Epithelial cell of prostate (primary cell): ENCODE measurements around the gene LRP4.
"Not testable (repeated sequence)": the region's sequence is repeated elsewhere in the genome, so short reads cannot be mapped to it uniquely, and the experiment has no call there.

Experiments
- DNase-seq: peaks from one replicate; pipeline ENCODE4 v3.0.0-alpha.2; 2011; ENCODE audit warnings: low read depth, low spot score
- H3K27ac ChIP-seq: fragments of 450-650 bp; 2 replicates; pipeline ENCODE4 v1.5.1; 2017; ENCODE audit warnings: mild to moderate bottlenecking

LRP4 gene, protein sequence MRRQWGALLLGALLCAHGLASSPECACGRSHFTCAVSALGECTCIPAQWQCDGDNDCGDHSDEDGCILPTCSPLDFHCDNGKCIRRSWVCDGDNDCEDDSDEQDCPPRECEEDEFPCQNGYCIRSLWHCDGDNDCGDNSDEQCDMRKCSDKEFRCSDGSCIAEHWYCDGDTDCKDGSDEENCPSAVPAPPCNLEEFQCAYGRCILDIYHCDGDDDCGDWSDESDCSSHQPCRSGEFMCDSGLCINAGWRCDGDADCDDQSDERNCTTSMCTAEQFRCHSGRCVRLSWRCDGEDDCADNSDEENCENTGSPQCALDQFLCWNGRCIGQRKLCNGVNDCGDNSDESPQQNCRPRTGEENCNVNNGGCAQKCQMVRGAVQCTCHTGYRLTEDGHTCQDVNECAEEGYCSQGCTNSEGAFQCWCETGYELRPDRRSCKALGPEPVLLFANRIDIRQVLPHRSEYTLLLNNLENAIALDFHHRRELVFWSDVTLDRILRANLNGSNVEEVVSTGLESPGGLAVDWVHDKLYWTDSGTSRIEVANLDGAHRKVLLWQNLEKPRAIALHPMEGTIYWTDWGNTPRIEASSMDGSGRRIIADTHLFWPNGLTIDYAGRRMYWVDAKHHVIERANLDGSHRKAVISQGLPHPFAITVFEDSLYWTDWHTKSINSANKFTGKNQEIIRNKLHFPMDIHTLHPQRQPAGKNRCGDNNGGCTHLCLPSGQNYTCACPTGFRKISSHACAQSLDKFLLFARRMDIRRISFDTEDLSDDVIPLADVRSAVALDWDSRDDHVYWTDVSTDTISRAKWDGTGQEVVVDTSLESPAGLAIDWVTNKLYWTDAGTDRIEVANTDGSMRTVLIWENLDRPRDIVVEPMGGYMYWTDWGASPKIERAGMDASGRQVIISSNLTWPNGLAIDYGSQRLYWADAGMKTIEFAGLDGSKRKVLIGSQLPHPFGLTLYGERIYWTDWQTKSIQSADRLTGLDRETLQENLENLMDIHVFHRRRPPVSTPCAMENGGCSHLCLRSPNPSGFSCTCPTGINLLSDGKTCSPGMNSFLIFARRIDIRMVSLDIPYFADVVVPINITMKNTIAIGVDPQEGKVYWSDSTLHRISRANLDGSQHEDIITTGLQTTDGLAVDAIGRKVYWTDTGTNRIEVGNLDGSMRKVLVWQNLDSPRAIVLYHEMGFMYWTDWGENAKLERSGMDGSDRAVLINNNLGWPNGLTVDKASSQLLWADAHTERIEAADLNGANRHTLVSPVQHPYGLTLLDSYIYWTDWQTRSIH (N-terminal part only)

DNA sequence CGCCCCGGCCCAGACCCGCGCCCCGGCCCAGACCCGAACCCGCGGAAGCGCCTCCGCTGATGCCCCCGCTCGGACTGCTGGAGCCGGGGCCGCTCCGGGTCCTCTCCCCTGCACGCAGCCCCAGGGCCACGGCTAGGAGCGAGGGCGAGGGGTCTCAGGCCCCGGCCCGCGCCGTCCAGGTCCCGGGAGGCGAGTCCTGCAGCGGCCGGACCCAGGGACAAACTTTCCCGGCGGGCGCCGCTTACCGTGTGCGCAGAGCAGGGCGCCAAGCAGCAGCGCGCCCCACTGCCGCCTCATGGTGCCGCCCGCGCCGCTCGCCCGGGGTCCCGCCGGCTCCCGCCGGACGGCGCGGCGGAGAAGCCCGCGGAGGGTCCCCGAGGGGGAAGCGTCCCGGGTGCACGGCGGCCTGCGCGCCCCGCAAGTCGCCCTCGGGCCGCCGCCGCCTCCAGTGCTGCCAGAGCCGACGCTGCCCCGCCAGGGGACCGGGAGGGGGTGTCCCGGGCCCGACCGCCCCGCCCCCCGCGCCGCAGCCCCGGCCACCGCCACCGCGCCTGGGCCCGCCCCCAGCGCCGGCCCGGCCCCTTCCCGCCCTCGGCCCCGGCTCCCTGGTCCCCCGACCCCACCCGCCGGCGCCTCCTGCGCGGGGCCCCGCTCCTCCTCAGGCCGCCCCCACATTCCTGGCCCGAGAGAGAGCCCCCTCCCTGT is at the start of gene LRP4:
TSS of gene LRP4 (minus strand) at position 468 of the 705 bp plus-strand sequence. CDS start at position 297, 171 bp downstream.
- no peak for DNase-seq

DNA sequence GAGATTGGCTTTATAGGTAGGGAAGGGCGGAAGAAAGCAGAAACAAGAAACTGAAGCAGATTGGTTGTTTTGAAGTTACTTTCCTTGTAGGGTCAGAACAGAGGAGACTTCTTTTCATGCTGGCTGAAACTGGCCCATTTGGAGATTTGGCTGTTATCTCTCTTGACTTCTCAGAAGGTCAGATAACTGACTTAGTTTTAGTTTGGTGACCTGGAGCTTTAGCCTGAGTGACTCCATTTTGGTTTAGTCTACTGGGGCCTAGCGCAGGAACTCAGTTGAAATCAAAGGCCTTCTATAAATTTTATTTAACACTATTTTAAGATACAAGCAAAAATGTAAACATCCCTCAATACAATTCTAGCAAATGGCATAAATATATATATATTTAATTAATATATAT is 49.6 kb upstream of the LRP4 start:
- DNase-seq = no peak
- H3K27ac ChIP-seq = no peak overlapping the region

More for the DNA sequence above, at the start of gene LRP4:
- H3K27ac ChIP-seq = no peak within 1 kb of the TSS

DNA sequence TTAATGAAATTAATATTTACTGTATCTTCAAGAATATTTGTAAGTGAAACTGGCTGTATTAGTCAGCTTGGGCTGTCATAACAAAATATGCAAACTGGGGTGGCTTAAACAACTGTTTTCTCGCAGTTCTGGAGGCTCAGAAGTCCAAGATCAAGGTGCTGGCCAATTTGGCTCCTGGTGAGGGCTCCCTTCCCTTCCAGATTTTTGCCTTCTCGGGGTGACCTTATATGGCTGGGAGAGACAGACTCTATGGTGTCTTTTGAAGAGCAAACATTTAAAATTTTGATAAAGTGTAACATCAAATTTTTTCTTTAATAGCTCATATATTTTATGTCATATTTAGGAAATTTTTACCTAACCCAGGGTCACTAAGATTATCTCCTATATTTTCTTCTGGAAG is 48.4 kb upstream of the LRP4 start:
- no peak overlapping the region for H3K27ac ChIP-seq
- no peak for DNase-seq

DNA sequence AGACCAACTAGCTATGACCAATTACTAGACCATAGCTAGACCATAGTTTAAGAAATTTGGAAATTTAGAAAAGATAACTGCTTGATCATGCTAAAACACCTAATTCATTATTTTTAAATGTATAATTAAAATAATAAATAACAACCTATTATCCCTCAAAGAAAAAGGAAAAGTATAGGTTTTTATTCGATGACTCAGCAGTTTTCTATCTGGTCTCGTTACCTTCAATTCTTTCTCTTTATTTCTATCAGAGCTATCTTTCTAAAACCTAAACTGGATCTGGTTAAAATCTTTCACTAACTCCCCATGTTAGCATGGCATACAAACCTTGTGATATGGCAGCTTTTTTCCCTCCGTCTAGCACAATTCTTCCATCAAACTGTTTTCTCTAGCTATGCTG is 45.5 kb upstream of the LRP4 start:
- no peak overlapping the region for H3K27ac ChIP-seq
- DNase-seq = no peak

DNA sequence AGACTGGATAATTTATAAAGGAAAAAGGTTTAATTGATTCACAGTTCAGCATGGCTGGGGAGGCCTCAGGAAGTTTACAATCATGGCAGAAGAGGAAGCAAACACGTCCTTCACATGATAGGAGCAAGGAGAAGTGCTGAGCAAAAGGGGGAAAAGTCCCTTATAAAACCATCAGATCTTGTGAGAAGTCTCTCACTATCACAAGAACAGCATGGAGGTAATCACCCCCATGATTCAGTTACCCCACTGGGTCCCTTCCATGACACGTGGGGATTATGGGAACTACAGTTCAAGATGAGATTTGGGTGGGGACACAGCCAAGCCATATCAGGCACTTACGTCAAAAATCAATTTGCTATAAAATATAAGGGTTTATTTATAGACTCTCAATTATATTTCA is 43.5 kb upstream of the LRP4 start:
- not testable (repeated sequence) for H3K27ac ChIP-seq, DNase-seq

DNA sequence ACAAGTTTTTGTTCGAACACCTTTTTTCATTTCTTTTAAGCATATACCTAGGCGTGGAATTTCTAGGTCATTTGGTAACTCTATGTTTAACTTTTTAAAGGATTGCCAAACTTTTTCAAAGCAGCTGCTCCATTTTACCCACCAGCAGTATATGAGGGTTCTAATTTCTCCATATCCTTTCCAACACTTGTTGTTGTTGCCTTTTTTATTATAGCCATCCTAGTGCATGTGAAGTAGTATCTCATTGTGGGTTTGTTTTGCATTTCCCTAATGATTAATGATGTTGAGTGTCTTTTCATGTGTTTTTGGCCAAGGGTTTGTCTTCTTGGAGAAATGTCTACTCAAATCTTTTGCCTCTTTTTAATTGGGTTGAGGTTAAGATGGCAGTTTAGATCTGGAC is 42.7 kb upstream of the LRP4 start:
- H3K27ac ChIP-seq = no peak overlapping the region
- DNase-seq = no peak

DNA sequence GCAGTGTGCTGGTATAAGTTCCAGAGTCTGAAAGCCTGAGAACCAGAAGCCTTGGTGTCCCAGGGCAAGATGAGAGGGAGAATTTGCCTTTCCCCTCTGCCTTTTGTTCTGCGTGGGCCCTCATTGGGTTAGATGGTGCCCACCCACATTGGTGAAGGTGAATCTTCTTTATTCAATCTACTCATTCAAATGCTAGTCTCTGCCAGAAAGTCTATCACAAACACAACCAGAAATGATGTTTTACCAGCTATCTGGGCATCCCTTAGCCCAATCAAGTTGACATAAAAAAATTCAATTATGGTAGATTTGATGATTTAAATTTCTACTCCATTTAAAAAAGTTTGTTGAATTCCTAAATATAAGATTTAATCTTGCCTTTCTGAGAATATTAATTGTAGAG is 40.4 kb upstream of the LRP4 start:
- H3K27ac ChIP-seq = no peak overlapping the region

DNA sequence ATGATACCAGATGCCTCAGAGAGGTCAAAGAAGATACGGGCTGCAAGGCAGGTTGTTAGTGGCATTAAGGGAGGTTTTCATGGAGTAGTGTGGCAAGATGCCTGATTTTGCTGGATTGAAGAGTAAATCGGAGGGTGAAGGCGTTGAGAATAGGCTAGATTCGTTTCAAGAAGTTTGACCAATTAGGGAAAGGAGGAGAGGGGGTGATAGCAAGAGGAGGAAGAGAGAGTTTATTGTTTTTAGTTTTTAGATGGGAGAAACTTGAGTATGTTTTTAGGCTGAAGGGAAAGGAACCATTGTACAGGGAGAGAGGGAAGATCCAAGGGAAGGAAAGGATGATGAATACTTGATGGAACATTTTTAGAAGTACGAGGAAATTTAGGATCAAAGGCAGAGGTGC is 34.7 kb upstream of the LRP4 start:
- no peak for DNase-seq
- no peak overlapping the region for H3K27ac ChIP-seq

More for the DNA sequence above, 40.4 kb upstream of the LRP4 start:
- DNase-seq = no peak

DNA sequence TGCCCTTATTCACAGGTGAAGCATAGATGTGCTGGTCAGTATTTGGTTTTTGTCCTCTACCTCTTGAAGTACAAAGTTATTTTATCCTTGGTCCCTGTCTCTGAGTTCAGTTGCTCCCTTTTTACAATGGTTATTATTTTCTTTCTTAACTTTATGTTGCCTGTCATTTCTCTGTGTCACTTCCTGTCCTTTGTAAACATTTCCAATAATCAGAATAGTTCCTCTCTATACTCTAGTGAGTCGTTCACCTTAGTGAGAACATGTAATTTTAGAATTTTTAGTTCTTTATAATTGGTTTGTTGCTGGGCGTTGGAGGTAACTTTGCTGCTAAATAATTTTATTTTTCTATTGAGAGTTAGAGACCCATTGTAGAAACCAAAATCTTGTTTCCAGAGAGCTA is 34.2 kb upstream of the LRP4 start:
- H3K27ac ChIP-seq = no peak overlapping the region
- DNase-seq = no peak

DNA sequence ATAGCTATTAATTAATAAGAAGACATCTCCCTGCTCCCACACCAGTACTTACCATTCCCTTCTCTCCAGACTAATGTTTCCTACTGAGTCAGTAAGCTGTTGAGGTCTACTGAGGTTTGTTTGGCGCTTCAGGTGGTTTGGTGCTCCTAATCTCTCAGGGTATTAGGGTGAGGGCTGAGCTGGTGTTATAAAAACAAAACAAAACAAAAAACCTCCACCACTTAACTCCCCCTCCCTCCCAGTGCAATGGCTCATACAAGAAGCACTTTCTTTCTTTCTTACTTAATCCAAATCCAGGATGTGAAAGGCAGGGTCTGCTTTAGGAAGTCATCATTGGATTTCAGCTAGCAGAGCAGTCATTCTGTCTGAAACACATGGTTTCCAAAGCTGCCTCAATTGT is 33.5 kb upstream of the LRP4 start:
- no peak for DNase-seq
- no peak overlapping the region for H3K27ac ChIP-seq

DNA sequence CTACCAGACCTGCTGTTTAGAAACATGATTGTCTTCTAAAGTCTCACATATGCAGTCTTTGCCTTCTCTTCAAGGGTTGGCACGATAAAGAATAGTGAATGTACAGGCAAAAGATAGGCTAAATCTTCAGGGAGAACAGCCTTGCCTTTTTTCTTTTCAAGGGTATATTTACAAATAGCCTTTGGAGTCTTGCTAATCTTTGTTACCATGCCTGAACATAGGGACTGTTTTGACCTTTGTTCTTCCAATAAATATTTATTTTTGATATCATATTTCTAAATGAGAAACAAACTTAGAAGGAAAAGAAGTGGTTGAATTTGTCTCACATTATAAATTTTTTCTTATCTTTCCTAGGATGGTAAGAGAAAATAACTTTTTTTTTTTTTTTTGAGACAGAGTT is 30.9 kb upstream of the LRP4 start:
- no peak for DNase-seq
- H3K27ac ChIP-seq = no peak overlapping the region

DNA sequence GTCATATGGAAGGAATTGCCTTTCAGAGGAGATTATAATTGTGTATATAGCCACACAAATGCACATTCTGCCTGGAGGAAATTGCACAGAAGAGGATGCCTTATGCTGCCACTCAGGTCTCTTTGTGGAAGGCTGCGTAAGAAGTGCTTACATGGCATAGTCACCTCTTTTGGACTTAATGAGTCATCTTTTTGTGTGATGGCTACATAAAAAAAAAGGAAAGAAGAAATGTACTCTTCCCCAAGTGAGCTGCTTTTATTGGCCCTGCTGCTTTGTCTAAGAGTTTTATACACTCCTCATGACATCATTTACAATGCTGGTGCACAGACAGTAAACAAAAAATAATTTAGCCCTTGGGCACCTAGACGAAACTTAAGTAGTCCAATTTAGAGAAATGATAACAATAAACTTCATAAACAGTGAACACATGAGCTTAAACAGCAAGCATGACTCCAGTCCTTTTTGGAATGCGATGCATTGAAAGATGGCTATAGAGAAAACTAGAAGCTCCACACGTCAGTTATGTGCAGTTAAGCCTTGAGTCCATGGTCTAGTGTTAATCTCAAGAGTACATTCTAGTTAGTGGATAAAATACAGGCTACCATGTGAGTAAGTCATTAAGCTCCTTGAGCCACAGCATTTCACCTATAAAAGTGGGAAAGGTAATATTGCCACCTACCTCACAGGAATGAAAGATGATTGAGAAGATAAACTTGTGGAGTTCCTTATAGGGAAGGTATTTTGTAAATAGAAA is 30.2 kb upstream of the LRP4 start:
- H3K27ac ChIP-seq = peak overlapping the region; percentile 24
- DNase-seq = peak; percentile 76

DNA sequence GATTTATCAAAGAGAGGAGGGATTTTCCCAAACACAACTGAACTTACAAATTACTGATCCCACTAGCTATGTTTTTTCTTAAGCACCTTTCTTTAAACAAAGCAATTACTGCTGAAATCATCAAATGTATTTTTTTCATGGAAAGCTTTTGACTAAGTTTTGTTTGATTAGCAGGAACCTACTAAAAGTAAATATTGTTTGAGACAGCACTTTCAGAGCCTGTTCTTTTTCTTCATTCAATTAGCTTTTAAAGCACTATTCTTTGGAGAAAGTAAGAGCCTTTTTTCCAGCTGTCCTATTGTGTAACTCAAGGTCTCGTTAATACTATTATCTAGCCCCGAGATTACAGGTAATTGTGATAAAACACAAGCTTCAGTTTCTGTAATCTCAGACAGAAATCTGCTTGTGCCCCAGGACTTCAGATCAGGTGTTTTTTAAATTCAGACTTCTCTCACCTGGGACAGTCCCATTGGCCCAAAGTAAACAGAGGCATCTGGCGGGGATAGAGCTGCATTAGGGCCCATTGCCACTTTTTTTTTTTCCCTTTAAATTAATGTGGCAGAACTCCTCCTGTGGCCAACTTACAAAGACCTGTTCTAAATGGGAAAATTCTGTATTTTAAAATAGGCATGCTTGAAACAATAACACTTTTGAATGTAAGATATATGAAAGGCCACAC is 29.2 kb upstream of the LRP4 start:
- peak overlapping the region; percentile 24 for H3K27ac ChIP-seq
- DNase-seq = no peak

DNA sequence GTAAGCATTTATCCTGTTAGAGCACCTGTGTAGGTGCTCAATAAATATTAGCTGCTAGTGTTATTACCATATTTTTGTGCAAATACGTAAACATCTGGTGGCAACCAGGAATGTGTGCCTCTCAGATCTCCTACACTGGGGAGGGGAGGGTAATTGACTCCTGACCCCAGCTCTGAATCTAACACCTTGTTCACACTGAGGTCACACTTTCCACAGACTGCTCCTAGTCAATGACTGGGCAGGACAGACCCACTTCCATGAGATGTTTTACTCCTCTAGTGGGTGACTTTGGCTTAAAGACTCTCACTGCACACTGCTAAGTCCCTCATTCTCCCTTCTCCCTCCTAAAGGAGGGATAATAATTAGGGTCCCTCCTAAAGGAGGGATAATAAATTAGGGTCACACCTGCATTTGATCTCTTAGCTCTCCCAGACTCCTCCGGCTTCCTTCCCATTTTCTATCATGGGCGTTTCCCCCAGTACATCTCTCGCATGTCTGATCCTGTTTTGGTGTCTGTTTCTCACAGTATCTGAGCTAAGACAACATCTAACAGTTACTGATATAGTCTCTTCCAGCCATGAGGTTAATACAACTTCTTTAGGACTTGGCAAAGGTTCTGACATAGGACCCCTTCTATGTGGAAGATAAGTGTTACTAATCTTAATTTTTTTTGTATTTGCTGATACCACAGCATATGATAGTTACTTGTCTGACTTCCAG is 26.2 kb upstream of the LRP4 start:
- no peak for DNase-seq
- no peak overlapping the region for H3K27ac ChIP-seq

DNA sequence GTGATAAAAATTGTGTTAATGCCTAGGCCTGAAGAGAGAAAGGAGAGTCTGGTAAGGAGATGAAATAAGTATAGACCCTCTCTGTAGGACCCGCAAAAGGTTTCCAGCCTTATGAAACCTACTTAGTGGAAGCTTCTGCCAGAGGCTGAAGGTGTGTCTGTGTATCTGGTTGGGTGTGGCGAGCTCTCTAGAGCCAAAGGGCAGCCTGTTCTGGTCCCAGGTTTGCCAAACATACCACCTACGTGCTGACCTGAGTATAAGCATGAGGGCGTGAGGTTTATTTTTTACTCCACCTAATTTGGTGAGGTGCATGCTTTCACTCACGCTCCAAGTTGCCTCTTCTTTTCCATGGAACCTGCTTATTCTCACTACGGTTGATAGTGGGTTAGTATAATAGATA is 23.8 kb upstream of the LRP4 start:
- no peak for DNase-seq
- H3K27ac ChIP-seq = no peak overlapping the region

DNA sequence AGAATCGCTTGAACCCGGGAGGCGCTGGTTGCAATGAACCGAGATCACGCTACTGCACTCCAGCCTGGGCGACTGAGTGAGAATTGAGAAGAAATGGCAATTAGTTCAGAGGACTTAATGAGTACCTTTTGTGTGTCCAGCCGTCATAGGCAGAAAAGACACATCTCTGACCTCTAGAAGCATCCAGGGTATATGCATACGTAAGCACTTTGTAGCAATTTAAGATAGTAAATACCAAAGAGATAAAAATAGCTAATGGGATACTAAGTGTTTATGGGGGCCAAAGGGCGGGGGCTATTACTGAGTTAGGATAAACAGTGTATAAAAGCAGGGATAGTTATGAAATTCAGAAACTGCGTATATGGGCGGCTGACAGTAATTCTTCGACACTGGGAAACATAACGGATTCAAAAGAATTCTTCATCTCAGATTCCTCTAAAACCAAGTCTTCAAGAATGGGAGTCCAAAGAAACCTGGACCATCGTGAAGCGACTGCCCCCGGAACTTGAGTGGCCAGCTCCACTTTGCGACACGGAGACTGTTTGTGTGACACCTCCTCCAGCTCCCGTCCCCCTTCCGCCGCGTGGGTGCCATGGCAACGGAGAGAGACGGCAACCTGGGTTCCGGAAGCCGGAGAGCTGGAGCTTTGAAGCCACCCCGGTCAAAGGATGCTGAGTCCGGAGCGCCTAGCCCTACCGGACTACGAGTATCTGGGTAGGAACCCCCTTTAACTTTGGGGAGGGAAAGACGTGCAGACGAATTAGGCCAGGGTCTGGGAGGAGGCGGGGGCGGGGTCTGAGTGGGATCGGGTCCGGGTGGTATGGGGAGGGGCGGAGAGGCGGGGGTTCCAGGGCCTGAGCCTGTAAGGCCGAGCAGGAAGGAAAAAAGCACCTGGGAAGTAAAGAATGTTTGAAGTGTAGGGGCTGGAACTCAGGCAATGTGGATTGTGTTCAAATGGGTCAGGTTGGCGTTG is 18.1 kb upstream of the LRP4 start, which contains the start of gene CSTPP1:
TSS of gene CSTPP1 (plus strand) at position 624 of the 973 bp plus-strand sequence. CDS start at position 669, 45 bp downstream.
- peak within 1 kb of the TSS; percentile 10 for H3K27ac ChIP-seq
- DNase-seq = peak; percentile 64

DNA sequence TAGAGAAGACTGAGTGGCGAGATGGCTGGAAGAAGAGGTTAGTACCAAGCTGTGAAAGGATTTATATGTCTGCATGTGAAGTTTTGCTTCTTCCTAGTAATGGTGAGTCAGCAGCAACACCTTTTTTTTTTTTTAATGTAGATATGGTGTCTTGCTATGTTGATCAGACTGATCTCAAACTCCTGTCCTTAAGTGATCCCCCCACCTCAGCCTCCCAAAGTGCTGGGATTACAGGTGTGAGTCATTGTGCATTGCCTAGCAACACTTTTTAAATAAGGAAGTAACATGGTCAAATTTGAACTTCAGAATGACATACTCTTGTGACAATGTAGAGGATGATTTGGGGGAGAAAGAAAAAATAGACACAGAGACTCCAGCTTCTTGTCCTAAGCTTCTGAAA is 11.7 kb upstream of the LRP4 start:
- no peak overlapping the region for H3K27ac ChIP-seq

More for the DNA sequence above, 11.7 kb upstream of the LRP4 start:
- peak; percentile 58 for DNase-seq
